Measurements from ENCODE around the gene LDAH.

GRCh38 chr2:20689428-20690264 is 133.3 kb downstream of the LDAH start:
- TF ChIP-seq ELK4 (IDR thresholded peaks at IDR 0.05; ENCODE audit: borderline replicate concordance, low read depth, low read length) (no peak), CTCF (tag by site-specific recombination; IDR thresholded peaks at IDR 0.05) (no peak), ZNF2 (tag by site-specific recombination; IDR thresholded peaks at IDR 0.05) (no peak), PATZ1 (tag by site-specific recombination; IDR thresholded peaks at IDR 0.05) (no peak), TRIM28 (IDR thresholded peaks at IDR 0.05; ENCODE audit: borderline replicate concordance, low read length) (no peak), PRDM4 (tag by site-specific recombination; IDR thresholded peaks at IDR 0.05) (no peak), BCL11B (tag by site-specific recombination; IDR thresholded peaks at IDR 0.05; ENCODE audit: low read depth) (no peak), ZBTB49 (tag by site-specific recombination; IDR thresholded peaks at IDR 0.05; ENCODE audit: low read depth) (no peak), ZBTB1 (tag by site-specific recombination; IDR thresholded peaks at IDR 0.05) (no peak), ZNF777 (tag by site-specific recombination; IDR thresholded peaks at IDR 0.05; ENCODE audit: borderline replicate concordance) (no peak), ZNF704 (tag by site-specific recombination; IDR thresholded peaks at IDR 0.05) (no peak)
